Measurements from ENCODE around the gene NMUR1.

Gene NMUR1

DNA sequence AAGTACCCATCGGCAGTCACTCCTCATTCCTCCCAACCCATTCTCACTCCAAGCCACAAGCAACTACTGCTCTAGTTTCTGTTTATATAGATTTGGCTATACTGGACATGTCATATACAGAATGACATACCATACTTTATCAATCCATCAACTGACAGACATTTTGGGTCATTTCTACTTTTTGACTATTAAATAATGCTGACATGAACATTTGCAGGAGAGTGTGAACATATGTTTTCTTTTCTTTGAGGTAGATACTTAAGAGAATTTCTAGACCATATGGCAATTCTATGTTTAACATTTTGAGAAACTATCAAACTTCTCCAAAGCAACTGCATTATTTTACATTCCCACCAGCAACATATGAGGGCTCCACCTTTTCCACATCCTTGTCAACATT, 32.6 kb downstream of the NMUR1 start:
- no peak for DNase-seq (ENCODE audit: low read depth)
- no peak overlapping the region for H3K4me3 ChIP-seq (replicated peaks; ENCODE audit: low read depth, low read length)

DNA sequence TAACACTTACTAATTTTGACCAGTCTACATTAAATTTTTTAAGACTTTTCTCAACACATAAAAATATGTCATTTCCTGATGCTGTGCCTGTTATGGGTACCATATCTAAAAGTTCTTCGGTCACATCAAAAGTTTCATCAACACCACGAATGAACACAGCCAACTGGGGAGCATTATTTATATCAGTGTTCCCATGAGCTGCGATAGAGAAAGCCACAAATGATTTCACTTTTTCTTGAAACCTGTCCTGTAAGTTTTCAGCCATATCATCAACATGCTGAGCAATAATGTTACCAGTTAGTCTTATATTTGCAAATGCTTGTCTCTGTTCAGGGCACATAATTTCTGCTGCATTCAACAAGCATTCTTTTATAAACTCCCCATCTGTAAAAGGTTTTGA, 35.6 kb downstream of the NMUR1 start:
- TF ChIP-seq CTCF (IDR thresholded peaks at IDR 0.05; ENCODE audit: low read length, missing control alignments): no peak
- H3K4me3 ChIP-seq (replicated peaks; ENCODE audit: low read depth, low read length): no peak overlapping the region
- DNase-seq (ENCODE audit: low read depth): no peak

More for the DNA sequence above, 32.6 kb downstream of the NMUR1 start:
- TF ChIP-seq CTCF (IDR thresholded peaks at IDR 0.05; ENCODE audit: low read length, missing control alignments): no peak

DNA sequence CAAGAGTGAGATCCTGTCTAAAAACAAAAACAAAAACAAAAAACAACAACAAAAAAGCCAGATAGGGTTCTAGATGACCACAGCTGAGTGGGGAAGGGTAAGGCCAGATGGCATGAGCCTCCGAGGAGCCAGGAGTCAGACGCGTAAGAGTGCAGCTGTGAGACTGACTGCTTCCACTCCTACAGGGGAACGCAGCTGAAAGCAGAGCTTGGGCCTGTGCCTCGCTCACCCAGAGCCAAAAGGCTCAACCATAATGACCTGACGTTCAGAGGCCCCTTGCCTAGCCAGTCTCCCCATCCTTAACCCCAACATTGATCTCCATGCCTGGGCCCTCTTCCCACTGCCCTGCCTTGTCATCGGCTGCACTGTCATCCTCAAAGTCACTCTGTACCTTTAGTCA, 39.4 kb downstream of the NMUR1 start:
- no peak for DNase-seq (ENCODE audit: low read depth)
- TF ChIP-seq CTCF (IDR thresholded peaks at IDR 0.05; ENCODE audit: low read length, missing control alignments): no peak
- H3K4me3 ChIP-seq (replicated peaks; ENCODE audit: low read depth, low read length): no peak overlapping the region

- TF ChIP-seq CTCF (IDR thresholded peaks at IDR 0.05; ENCODE audit: low read length, missing control alignments): peak; percentile 20
- no peak for DNase-seq (ENCODE audit: low read depth)
- H3K4me3 ChIP-seq (replicated peaks; ENCODE audit: low read depth, low read length): no peak overlapping the region
Observed at GRCh38 chr2:231489990-231490389, 40.3 kb downstream of the NMUR1 start.

- TF ChIP-seq CTCF (IDR thresholded peaks at IDR 0.05; ENCODE audit: low read length, missing control alignments): no peak
- no peak overlapping the region for H3K4me3 ChIP-seq (replicated peaks; ENCODE audit: low read depth, low read length)
- no peak for DNase-seq (ENCODE audit: low read depth)
Observed at GRCh38 chr2:231488331-231488730, 41.9 kb downstream of the NMUR1 start.

DNA sequence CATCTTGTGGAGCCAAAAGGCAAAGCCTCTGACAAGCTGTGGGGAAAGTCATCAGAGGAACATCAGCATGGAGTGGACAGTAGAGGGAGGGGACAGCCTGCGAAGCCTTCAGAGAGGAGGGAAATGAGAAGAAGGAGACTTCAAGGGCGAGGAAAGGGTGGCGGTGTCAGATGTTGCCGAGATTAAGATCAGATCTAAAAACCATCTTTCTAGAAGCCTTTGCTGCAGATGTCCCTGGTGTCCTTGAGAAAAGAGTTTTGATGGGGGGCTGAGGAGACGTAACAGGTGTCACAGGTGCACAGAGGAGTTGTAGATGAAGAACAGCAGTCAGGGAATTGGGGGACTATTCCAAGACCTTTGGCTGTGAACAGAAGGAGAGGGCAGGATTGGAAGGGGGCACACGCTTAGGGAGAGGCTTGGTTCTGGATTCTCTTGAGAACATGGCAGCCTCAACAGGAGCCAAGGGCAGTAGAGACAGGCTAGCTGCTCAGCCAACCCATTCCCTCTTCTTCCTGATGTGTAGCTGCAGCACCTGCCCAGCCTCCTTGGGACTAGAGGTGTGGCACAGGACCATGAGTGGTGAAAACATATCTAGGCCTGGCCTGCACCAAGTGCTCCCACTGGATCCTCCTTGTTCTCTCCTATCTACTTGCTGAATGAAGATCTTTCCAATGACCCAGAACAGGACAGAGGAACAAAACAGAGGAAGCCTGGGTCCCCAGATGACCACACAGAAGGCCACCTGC, 43.2 kb downstream of the NMUR1 start:
- no peak overlapping the region for H3K4me3 ChIP-seq (replicated peaks; ENCODE audit: low read depth, low read length)
- TF ChIP-seq CTCF (IDR thresholded peaks at IDR 0.05; ENCODE audit: low read length, missing control alignments): no peak
- DNase-seq (ENCODE audit: low read depth): no peak
